Stimulated activated CD4-positive, alpha-beta T cell treated with anti-CD3 and anti-CD28 coated beads, Interleukin-15, amount 100 ng/mL, for 24 hours (primary cell): ENCODE results near the gene PACS2.

Experiments used
- DNase-seq: peaks from one replicate; pipeline ENCODE4 v3.0.0-alpha.2; 2020

The PACS2 gene

GRCh38 chr14:105430042-105430441, 115.5 kb downstream of the PACS2 start:
- DNase-seq, result no peak

GRCh38 chr14:105430565-105430964, 116.0 kb downstream of the PACS2 start:
- DNase-seq, result no peak

DNA sequence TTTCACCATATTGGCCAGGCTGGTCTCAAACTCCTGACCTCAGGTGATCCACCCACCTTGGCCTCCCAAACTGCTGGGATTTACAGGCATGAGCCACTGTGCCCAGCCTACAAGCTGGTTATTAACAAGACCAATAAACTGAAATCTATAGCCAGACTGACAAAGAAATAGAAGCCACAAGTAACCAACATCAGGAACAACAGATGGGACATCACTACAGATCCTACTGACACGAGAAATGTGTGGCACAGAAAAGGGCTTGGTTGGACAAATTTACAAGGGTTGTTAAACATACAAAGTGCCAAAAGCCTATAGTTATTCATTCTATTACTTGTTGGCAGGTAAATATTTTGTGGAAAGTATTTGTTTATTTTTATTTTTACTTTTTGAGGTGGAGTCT, 116.7 kb downstream of the PACS2 start:
- DNase-seq, result no peak

DNA sequence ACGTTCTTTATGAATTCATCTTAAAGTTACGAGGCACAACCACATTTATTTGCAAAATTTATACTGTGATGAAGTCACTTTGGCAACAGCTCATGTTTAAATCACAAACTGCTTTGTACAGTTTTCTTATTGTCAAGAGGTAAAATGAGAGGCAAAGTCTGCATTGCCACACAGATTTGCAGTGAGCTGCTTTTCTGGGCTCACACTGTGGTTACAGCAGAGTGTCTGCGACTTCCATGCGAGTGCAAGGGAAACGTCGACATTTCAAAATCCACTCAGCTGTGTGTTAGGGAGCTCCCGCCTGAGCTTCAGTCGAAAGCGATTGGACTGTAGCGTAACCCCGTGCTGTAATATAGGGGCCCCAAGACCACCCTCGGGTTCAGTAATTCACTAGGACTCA, 118.1 kb downstream of the PACS2 start:
- no peak for DNase-seq

GRCh38 chr14:105433161-105433605, 118.6 kb downstream of the PACS2 start:
- no peak for DNase-seq

GRCh38 chr14:105436402-105436801, 121.9 kb downstream of the PACS2 start:
- DNase-seq, result no peak

- DNase-seq, result no peak
Observed at GRCh38 chr14:105436891-105437722, 122.6 kb downstream of the PACS2 start.

DNA sequence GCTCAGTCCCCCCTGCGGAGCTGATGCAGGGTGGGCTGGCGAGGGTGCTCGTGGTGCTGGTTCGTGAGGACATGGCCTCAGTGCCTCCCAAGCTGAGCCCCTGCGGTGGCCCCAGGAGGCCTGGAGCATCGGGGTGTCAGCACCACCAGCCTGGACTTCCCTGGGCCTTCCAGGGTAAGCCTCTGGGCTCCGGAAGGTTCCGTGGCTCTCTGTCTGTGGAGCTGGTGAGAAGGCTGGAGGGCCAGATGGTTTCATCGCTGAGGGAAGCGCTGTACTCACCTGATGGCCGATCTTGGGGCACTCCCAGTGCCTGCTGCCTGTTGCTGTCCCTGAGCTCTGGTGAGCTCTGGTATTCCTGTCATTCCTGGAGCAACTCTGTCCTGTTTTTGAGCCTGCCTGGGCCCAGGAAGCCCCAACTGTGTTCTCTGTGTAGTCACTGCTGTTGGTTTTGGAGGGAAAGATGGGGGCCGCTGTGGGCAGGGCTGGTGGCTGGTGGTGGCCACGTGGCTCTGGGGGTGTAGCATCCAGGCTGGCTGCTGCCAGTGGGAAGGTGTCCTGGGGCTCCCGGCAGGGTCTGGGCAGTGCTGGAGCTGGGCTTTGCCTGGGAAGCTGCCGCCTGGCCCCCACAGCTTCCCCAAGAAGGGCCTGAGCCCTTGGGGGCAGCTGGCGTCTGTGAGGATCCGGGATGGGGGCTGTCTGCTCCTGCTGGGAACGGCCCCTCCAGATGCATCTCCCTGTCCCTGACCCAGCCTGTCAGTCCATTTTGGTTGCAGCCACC, 123.4 kb downstream of the PACS2 start:
- DNase-seq, result no peak

GRCh38 chr14:105439179-105439578, 124.6 kb downstream of the PACS2 start:
- no peak for DNase-seq

DNA sequence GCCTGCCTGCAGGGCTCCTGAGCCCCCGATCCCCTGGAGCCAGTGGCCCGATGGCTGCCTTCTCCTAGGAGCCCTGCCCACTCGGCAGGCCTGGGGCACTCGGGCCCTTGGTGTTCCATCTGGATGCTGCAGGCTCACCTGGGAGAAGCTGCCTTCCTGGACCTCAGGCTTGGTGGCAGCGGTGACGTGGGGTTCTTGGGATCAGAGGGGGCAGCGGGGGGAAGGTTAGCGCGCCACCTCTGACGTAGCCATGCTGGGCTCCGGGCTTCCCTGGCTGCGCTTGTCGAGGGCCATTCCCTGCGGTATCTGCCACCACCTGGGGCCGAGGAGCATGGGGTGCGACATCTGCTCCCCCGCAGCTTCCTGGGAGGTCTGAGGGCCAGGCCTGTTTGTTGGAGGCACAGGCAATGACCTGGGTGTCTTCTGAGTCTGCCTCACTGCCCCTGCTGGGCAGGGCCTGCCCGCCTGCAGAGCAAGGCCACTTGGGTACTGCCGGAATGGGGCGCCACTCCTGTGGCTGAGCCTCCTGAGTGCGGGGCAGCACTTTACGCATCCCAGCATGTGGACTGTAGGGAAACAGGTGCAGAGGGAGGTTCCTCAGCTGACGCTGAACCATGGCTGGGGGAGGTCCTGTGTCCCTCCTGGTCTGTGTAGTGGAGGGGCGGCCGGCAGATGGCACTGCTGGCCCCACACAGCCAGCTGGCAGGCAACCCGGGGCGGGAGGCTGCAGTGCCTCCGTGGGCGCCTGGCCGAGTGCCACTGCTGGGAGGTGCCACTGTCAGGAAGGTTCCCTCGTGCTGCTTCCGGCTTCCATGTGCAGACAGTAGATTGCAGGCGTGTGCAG, 125.4 kb downstream of the PACS2 start:
- no peak for DNase-seq

DNA sequence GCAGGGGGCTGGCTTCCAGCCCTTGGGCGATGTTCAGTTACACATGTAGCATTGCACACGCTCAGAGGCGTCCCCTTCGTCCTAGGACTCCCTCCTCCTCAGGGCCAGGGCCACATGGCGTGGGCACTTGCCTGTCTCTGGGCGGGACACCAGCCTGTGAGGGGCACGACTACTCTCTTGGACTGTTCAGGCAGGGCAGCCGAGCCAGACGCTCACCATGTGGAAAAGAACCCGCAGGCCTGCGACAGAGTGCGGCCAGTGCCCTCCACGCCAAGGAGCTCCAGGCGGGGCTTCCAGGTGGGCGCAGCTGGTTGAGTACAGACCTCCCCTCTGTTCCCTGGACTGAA, 126.0 kb downstream of the PACS2 start:
- DNase-seq, result no peak

DNA sequence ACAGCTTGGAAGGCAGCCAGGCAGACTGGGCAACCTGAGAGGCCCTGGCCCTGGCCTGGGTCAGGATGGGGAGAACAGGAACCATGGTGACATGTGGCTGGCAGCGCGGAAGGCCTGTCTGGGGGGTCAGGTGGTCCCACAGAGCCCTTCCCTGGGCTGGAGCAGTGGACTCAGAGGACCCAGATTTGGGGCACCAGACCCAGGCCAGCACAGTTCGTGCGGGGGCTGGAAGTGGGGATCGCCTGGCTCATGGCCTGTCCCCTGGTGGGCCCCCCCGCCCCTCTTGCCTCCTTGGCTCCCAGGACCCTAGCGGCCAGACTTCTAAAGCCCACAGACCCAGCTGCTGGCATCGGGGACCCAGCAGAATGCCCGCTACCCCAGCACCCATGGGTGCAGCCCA, 126.4 kb downstream of the PACS2 start:
- DNase-seq, result no peak

DNA sequence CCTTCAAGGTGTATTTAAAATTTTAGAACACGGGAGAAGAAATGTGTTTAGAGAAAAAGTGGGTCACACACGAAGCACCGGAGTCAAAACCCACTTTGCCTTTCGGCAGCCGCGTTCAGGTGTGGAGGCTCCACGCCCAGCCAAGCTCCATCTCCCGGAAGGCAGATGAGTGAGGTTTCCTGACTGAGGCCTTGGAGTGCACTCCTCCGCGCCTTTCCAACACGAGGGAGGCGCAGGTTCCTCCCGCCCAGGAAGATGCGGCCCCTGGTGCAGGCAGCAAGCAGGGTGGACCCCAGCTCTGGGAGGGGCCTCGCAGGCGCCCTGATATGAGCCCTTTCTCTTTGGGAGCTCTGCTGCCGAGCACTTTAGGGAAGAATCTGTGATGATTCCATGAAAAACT, 127.6 kb downstream of the PACS2 start:
- DNase-seq, result no peak

DNA sequence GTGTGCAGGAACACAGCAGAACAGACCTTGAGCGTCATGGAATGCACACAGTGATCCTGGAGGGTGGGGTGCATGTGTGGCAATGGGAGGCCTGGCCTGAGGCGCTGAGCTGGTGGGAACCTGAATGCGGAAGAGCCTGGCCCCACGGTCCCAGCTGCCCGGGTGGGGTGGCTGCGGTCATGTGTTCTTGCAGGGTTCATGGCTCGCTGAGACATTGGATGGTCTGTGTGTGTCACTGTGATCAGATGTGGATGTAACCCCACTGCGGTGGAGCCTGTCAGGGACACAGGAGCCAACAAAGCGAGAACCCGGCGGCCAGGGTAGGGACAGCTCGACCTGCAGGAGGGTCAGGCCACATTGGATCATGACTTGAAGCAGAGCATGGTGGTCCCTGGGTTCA, 128.3 kb downstream of the PACS2 start:
- no peak for DNase-seq

DNA sequence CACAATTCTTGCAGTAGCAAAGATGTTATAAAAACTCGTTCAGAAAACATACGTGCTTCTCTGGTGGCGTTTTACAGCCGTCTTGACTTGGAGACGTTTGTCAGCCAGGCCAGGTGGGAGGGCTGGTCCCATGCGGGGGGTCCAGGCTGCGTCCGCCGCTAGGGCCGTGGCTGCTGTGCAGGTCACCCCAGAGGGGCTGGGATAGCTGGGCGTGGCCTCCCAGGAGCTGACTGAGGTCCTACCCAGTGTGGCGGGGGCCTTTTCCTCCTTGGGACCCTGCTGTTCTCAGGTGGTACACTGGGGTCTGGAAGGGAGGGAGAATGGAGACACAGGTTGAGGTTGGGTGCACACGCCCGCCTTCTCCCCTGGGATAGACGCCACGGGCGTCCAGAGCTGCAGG, 130.3 kb downstream of the PACS2 start:
- no peak for DNase-seq

- DNase-seq, result no peak
Observed at GRCh38 chr14:105445290-105445689, 130.7 kb downstream of the PACS2 start.

DNA sequence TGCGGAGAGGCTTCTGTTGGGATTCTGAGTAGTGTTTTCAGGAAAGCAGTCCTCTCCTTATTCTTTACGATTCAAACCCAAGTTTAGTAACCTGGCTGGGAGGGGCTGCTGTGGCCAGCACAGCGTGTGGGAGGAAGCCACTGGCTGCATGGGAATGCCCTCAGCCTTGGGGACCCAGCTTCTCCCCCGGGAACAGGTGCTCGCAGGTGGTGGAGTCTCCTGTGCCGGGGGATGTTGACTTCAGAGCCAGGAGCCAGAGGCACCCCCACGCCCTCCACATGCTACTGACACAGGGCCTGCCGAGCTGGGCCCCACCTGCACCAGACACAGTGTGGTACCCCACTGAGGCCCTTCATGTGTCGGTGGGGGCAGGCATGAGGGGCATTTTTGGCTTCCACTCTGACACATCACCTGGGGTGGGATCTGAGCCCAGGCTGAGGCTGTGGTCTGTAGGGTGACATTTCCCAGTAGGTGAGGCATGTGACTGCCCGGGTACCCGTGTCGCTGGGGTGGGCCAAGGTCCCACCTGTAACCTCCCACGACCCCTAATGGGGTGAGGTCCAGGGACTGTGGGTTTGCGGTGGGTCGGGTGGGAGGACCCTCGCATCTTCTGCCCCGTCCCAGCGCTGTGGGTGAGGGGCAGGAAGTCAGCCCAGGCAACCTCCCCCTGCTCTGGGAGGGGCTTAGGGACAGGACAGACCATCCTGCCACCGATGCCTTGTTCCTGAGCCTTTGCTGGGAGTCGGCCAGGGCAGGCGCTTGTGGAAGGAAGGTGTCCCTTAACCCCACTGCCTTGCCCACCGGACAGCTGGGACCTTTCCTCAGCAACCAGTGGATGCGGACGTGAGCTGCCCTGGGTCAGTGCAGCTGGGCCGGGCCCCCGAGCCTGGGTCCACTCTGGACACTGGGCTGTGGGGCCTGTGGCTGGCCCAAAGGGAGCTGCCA, 131.6 kb downstream of the PACS2 start:
- no peak for DNase-seq

DNA sequence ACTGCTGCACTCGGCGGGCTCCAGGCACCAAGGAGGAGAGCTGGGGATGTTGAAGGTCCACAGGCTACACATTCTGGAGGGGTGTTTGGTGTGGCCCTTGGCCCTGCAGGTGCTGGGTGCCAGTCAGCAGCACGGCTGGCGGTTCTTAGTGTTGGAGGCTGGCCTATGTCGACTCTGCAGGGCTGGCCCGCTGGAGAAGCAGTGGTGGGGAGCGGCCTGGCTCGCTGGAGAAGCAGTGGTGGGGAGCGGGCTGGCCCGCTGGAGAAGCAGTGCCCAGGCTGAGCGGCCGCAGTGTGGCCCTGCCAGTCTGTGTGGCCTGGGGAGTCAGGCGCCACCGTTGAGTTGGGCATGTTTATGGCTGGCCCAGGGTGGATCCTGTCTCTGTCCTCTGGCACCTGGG, 132.4 kb downstream of the PACS2 start:
- DNase-seq, result no peak
